OCI-LY3 (cell line): ENCODE data around the gene RRN3.

ENCODE experiments used
- EZH2phosphoT487 ChIP-seq: fragments of 200-600 bp; shearing (Covaris generic); IDR thresholded peaks from 2 replicates; pipeline ENCODE4 v1.6.1; 2018; ENCODE audit warnings: antibody characterized with exemption, mixed run types, low read depth
- TF ChIP-seq, protein P1 (sequence below): fragments of 200-600, 300-600 bp; sonication (generic); IDR thresholded peaks from 2 replicates; pipeline ENCODE4 v1.5.1; 2014; ENCODE audit warnings: antibody characterized with exemption, low read length, low read depth

DNA sequence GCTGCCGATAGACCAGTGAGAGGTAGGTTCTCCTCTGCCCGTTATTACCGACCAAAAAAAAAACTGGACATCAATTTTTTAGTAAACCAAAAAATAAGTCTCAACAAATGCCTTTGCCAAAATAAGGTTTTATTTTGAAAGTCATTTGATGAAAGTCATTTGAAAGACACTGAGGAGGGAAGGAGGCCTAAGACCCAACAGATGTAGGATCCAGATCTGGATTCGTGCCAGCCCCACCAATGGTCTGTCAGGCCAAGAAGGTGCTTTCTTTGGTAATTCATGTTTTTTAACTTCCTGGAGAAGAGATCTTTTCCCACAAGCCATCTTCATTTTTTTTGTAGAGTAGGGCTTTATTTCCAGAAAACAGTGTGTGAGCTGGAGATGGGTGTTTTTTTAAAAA is 56.3 kb downstream of the RRN3 start:
- TF ChIP-seq, protein P1, sequence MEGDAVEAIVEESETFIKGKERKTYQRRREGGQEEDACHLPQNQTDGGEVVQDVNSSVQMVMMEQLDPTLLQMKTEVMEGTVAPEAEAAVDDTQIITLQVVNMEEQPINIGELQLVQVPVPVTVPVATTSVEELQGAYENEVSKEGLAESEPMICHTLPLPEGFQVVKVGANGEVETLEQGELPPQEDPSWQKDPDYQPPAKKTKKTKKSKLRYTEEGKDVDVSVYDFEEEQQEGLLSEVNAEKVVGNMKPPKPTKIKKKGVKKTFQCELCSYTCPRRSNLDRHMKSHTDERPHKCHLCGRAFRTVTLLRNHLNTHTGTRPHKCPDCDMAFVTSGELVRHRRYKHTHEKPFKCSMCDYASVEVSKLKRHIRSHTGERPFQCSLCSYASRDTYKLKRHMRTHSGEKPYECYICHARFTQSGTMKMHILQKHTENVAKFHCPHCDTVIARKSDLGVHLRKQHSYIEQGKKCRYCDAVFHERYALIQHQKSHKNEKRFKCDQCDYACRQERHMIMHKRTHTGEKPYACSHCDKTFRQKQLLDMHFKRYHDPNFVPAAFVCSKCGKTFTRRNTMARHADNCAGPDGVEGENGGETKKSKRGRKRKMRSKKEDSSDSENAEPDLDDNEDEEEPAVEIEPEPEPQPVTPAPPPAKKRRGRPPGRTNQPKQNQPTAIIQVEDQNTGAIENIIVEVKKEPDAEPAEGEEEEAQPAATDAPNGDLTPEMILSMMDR = no peak
- no peak for TF ChIP-seq EZH2phosphoT487
